H9 (cell line): ENCODE results near the gene GLDC. TPM values are rescaled to one million over a fixed set of nuclear protein-coding genes. Genes with fewer than 3 reads are reported as not detected.

Source experiments
- DNase-seq: peaks from one replicate; pipeline ENCODE4 v3.0.0-alpha.2; 2017
- H2AFZ ChIP-seq: one replicate; pipeline ENCODE4 v1.6.1; 2013; ENCODE audit warnings: mild to moderate bottlenecking, low read length, control low read depth, moderate library complexity
- H2AK5ac ChIP-seq: 2 replicates; pipeline ENCODE4 v1.6.1; 2013; ENCODE audit warnings: low read length, control low read depth, mixed read lengths; ENCODE audit not compliant: insufficient read length
- H2BK120ac ChIP-seq: one replicate; pipeline ENCODE4 v1.6.1; 2013; ENCODE audit warnings: low read depth, mild to moderate bottlenecking, low read length, control low read depth, inconsistent platforms; ENCODE audit not compliant: poor library complexity, severe bottlenecking
- H2BK12ac ChIP-seq: 2 replicates; pipeline ENCODE4 v1.6.1; 2013; ENCODE audit warnings: low read length, control low read depth, mixed read lengths, low read depth; ENCODE audit not compliant: insufficient read length
- H2BK15ac ChIP-seq: 2 replicates; pipeline ENCODE4 v1.6.1; 2013; ENCODE audit warnings: low read depth, low read length, control low read depth
- H2BK20ac ChIP-seq: one replicate; pipeline ENCODE4 v1.6.1; 2013; ENCODE audit warnings: low read depth, mild to moderate bottlenecking, low read length, control low read depth, inconsistent platforms; ENCODE audit not compliant: poor library complexity, severe bottlenecking
- H2BK5ac ChIP-seq: 2 replicates; pipeline ENCODE4 v1.6.1; 2013; ENCODE audit warnings: low read length, control low read depth, mixed read lengths; ENCODE audit not compliant: insufficient read length
- H3K14ac ChIP-seq: 2 replicates; pipeline ENCODE4 v1.6.1; 2013; ENCODE audit warnings: low read length, control low read depth; ENCODE audit not compliant: insufficient read depth
- H3K18ac ChIP-seq: 2 replicates; pipeline ENCODE4 v1.6.1; 2013; ENCODE audit warnings: low read depth, mild to moderate bottlenecking, mixed read lengths, low read length, control low read depth; ENCODE audit not compliant: insufficient read length
- H3K23ac ChIP-seq: 2 replicates; pipeline ENCODE4 v1.6.1; 2013; ENCODE audit warnings: low read length, control low read depth, mixed read lengths, low read depth; ENCODE audit not compliant: insufficient read length
- H3K23me2 ChIP-seq: 2 replicates; pipeline ENCODE4 v1.6.1; 2013; ENCODE audit warnings: low read depth, mild to moderate bottlenecking, mixed read lengths, low read length, control low read depth; ENCODE audit not compliant: insufficient read length, poor library complexity, severe bottlenecking
- H3K27ac ChIP-seq: 2 replicates; pipeline ENCODE4 v1.5.1; 2013; ENCODE audit warnings: low read length, control low read depth, mixed read lengths, low read depth; ENCODE audit not compliant: insufficient read length
- H3K27me3 ChIP-seq: 2 replicates; pipeline ENCODE4 v1.6.1; 2013; ENCODE audit warnings: low read length, control low read depth, inconsistent platforms; ENCODE audit not compliant: insufficient read depth
- H3K4ac ChIP-seq: 2 replicates; pipeline ENCODE4 v1.6.1; 2013; ENCODE audit warnings: low read depth, mild to moderate bottlenecking, control low read depth, inconsistent platforms, low read length, moderate library complexity
- H3K4me1 ChIP-seq: 2 replicates; pipeline ENCODE4 v1.6.1; 2013; ENCODE audit warnings: low read length, control low read depth, inconsistent platforms; ENCODE audit not compliant: insufficient read depth
- H3K4me2 ChIP-seq: 2 replicates; pipeline ENCODE4 v1.6.1; 2013; ENCODE audit warnings: low read length, control low read depth, mixed read lengths; ENCODE audit not compliant: insufficient read length, insufficient read depth
- H3K56ac ChIP-seq: 2 replicates; pipeline ENCODE4 v1.6.1; 2013; ENCODE audit warnings: low read depth, mild to moderate bottlenecking, mixed read lengths, low read length, control low read depth; ENCODE audit not compliant: insufficient read length
- H3K79me1 ChIP-seq: 2 replicates; pipeline ENCODE4 v1.6.1; 2013; ENCODE audit warnings: low read depth, mild to moderate bottlenecking, moderate library complexity, low read length, control low read depth, inconsistent platforms; ENCODE audit not compliant: insufficient read depth, poor library complexity, severe bottlenecking
- H3K79me2 ChIP-seq: 2 replicates; pipeline ENCODE4 v1.6.1; 2013; ENCODE audit warnings: low read length, control low read depth, inconsistent platforms; ENCODE audit not compliant: insufficient read depth
- H3K9ac ChIP-seq: 2 replicates; pipeline ENCODE4 v1.6.1; 2013; ENCODE audit warnings: low read length, control low read depth, mixed read lengths; ENCODE audit not compliant: insufficient read length; ENCODE audit errors: extremely low read depth
- H3K9me3 ChIP-seq: one replicate; pipeline ENCODE4 v1.6.1; 2013; ENCODE audit warnings: low read depth, low read length, inconsistent platforms; ENCODE audit not compliant: control insufficient read depth
- H3T11ph ChIP-seq: one replicate; pipeline ENCODE4 v1.6.1; 2013; ENCODE audit warnings: mild to moderate bottlenecking, low read length, control low read depth, inconsistent platforms
- H4K20me1 ChIP-seq: one replicate; pipeline ENCODE4 v1.6.1; 2013; ENCODE audit not compliant: control insufficient read depth, insufficient read length, insufficient read depth
- H4K5ac ChIP-seq: 2 replicates; pipeline ENCODE4 v1.6.1; 2013; ENCODE audit warnings: low read depth, mild to moderate bottlenecking, mixed read lengths, low read length, control low read depth; ENCODE audit not compliant: insufficient read length
- H4K8ac ChIP-seq: replicated peaks from 2 replicates; pipeline ENCODE4 v1.6.1; 2013; ENCODE audit warnings: low read length, control low read depth, mixed read lengths, low read depth; ENCODE audit not compliant: insufficient read length
- H4K91ac ChIP-seq: 2 replicates; pipeline ENCODE4 v1.6.1; 2013; ENCODE audit warnings: low read depth, mild to moderate bottlenecking, moderate library complexity, mixed read lengths, low read length, control low read depth; ENCODE audit not compliant: insufficient read length
- H3K27ac Mint-ChIP-seq, 3 experiments: 2 replicates in 2 of 3; 3 replicates in 1 of 3; pipeline ENCODE4 v1.8.0; 2020 to 2021; ENCODE audit warnings: mixed read lengths in 3 of 3, mild to moderate bottlenecking in 1 of 3, moderate library complexity in 1 of 3
- H3K27me3 Mint-ChIP-seq: 2 replicates; pipeline ENCODE4 v1.8.0; 2021; ENCODE audit warnings: low read depth, mild to moderate bottlenecking, moderate library complexity, mixed read lengths
- H3K36me3 Mint-ChIP-seq, 3 experiments: 2 replicates in 2 of 3; 3 replicates in 1 of 3; pipeline ENCODE4 v1.8.0; 2020 to 2021; ENCODE audit warnings: low read depth in 3 of 3, mixed read lengths in 3 of 3; ENCODE audit not compliant: insufficient read depth in 1 of 3
- H3K4me1 Mint-ChIP-seq, 2 experiments: 2 replicates each; pipeline ENCODE4 v1.8.0; 2020; ENCODE audit warnings: mixed read lengths in 2 of 2
- H3K4me3 Mint-ChIP-seq, 2 experiments: 2 replicates in 1 of 2; 3 replicates in 1 of 2; pipeline ENCODE4 v1.8.0; 2020 to 2021; ENCODE audit warnings: mild to moderate bottlenecking in 2 of 2, mixed read lengths in 2 of 2, moderate library complexity in 1 of 2
- H3K9me3 Mint-ChIP-seq, 2 experiments: 2 replicates in 1 of 2; 3 replicates in 1 of 2; pipeline ENCODE4 v1.8.0; 2020; ENCODE audit warnings: mild to moderate bottlenecking in 2 of 2, mixed read lengths in 2 of 2, moderate library complexity in 1 of 2
- CTCF ChIP-seq: fragments of 200-600 bp; sonication (generic); conservative IDR thresholded peaks from 3 replicates; pipeline ENCODE4 v1.8.0; 2021; ENCODE audit warnings: antibody characterized with exemption, mild to moderate bottlenecking
- WGBS: extraction: QIAGEN DNeasy Blood & Tissue Kit; methylation state at CpG from one replicate; pipeline ENCODE4 v1.1.7; 2013; ENCODE audit warnings: missing lambda C conversion rate, low lambda C conversion rate, mixed read lengths; ENCODE audit not compliant: insufficient read length; ENCODE audit errors: extremely low coverage; 5-methylcytosine and 5-hydroxymethylcytosine counted together
- total RNA-seq: library from RNA; stranded (reverse); gene quantifications from 2 replicates; pipeline ENCODE4 v1.2.1, GENCODE V29; 2021

Gene GLDC
- total RNA-seq, 1 experiment from 2014 or later: 74.4 TPM

DNA sequence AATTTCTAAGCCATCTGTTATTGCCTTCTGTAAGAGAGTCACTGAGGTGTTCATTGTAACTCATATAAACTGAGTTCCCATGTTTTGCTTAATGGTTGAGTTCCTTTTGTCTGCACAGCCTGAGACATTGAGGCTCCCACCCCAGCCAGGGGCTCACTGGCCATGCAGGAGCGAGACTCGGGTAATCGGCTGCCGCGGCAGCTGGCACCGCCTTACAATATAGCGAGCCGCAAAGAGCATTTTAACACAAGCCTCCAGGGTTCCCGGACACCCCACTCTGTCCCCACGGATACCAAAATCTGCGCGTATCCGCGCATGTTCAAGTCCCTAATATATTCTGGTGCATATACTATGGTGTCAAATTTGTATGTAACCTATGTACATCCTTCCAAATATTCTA is 24.4 kb upstream of the GLDC start:
- no peaks in the 10 kb centered on the region for H4K20me1 ChIP-seq
- peaks cover 2% of the 10 kb centered on the region; the same call in 1 of the 2 replicates for H3K4me1 ChIP-seq
- Mint-ChIP-seq H3K36me3 (peaks cover 8 to 32% (median 12%) of the 10 kb centered on the region in 3 experiments; a peak in 6 of 7 replicates), H3K27me3 (no peaks in the 10 kb centered on the region), H3K9me3 (no peaks in the 10 kb centered on the region), H3K27ac (no peak overlapping the region), H3K4me3 (no peak overlapping the region), H3K4me1 (peaks cover 2 to 4% of the 10 kb centered on the region in 2 experiments; a peak in 3 of 4 replicates)
- no peak overlapping the region for H2AK5ac ChIP-seq
- no peak overlapping the region for H3T11ph ChIP-seq
- WGBS: no CpG with 5 or more reads among the region's 14 CpGs
- DNase-seq: no peak
- no peaks in the 10 kb centered on the region for H3K9me3 ChIP-seq
- no peaks in the 10 kb centered on the region for H3K79me2 ChIP-seq
- no peak overlapping the region for H3K23ac ChIP-seq
- H4K8ac ChIP-seq: no peak overlapping the region
- H2AFZ ChIP-seq: no peak overlapping the region
- no peak overlapping the region for H2BK15ac ChIP-seq
- no peak overlapping the region for H3K4ac ChIP-seq
- H3K18ac ChIP-seq: no peak overlapping the region
- H3K4me2 ChIP-seq: no peak overlapping the region
- H3K23me2 ChIP-seq: no peaks in the 10 kb centered on the region
- H2BK120ac ChIP-seq: no peak overlapping the region
- no peaks in the 10 kb centered on the region for H3K79me1 ChIP-seq
- TF ChIP-seq CTCF: no peak
- H2BK5ac ChIP-seq: no peak overlapping the region
- no peak overlapping the region for H3K27ac ChIP-seq
- no peak overlapping the region for H3K9ac ChIP-seq
- no peak overlapping the region for H2BK12ac ChIP-seq
- no peak overlapping the region for H4K91ac ChIP-seq
- H2BK20ac ChIP-seq: no peak overlapping the region
- no peak overlapping the region for H3K14ac ChIP-seq
- no peak overlapping the region for H4K5ac ChIP-seq
- no peak overlapping the region for H3K56ac ChIP-seq
- no peaks in the 10 kb centered on the region for H3K27me3 ChIP-seq
